HUDEP-2 (cell line): ENCODE data around the gene STRADB.
"Not testable (repeated sequence)": the region's sequence is repeated elsewhere in the genome, so short reads cannot be mapped to it uniquely, and the experiment has no call there.

Experiments used
- DNase-seq, 76 experiments: peaks; one replicate each; lab custom pipeline; 2025; ENCODE audit not compliant: unreplicated experiment in 76 of 76; lab: John Stamatoyannopoulos, UW

STRADB gene

DNA sequence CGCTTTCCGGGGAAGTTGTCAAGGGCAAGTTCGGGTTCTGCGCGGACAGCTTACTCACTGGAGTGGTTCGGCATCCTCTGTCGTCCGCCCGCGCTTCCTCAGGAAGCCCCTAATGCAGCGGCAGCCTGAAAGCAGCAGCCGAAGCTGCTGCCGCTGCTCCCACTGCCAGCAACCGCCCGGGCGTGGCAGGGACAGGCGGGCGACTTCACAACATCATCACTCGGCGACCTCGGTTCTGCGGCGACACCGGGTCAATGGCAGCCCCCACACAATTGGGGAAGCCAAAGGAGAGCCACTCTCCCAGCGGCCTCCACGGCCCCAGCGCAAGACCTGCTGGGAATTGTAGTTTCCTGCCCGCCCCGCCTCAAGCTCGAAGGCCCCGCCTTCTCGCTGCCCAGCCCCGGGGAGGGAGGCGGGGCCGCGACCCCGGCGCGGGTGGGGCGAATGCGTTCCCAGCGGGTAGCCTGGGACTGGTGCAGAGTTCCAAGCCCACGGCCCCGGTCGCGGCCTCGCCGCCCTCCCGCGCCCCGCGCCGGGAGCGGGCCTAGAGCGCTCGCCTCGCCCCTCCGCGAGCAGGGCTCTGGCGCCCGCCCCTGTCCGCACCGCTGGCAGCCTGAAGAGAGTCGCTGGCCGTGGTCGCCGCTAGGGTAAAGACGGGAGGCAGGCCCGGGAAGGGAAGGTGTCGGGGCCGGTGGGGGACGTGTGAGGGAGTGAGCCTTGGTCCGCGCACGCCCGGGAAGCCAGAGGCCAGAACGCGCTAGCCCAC lies at the start of gene STRADB, which contains the start of gene TRAK2:
TSS of gene STRADB (plus strand) at position 449 of the 766 bp plus-strand sequence. CDS start 3,101 bp downstream, outside the sequence.
TSS of gene TRAK2 (minus strand) at position 167 of the 766 bp plus-strand sequence. CDS start 30,951 bp downstream, outside the sequence.
- peak; percentile 19 to 97 (median 92) for DNase-seq

GRCh38 chr2:201401815-201402214 lies 49.7 kb upstream of the STRADB start:
- no peak for DNase-seq

DNA sequence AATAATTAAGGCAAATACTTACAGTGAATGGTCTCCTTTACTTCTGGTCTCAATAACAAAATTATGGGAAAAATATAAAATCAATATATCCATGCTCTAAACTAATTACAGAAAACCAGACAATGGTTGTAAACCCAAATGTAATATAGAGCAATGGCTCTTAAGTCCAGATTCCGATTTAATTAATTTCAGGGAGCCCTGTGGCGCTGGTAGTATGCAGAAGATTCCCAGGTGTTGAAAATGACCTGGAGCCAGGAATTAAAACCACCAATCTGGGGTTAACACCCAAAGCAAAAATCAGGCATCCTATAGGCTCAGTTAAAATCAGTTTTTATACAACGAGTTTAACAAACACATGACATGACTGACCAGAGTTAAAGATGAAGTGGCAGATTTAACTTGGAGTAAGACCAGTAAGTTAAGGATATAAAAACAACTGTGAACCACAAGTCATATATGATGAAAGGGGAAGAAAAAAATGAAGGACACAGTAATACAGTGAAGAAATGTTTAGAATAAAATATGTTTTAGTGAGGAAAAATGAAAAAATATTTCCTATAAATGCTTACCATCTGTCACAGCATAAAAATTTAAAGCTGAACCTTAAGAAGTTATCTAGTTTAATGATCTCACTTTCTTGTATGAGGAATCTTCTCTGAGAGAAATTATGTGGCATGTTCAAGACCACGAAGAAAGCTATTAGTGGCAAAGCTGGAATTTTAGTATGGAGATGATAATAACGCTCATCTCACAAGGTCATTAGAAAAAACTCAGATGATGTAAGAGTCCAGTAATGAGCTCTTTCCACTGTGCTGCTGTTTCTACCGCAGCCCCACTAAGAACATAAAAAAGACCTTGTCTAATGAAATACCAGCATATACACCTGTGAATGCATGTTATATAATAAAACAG lies 48.6 kb upstream of the STRADB start:
- DNase-seq: no peak

DNA sequence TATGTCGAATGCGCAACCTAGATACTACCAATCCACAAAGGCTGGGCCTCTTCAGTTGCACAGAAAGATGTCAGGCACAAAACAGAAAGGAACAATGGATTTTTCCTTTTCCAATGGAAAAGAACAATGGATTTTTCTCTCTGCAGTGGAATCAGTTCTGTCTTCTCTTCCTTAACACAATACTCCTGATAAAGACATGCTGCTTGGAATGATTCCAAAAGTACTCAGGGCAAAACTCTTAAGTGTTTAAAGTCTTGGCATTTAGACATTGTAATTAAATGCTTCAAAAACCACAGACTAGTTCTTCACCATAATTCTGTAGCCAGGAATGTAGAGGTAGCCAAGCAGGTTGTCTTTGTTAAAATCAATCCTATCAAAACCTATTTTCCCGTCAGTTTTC lies 47.7 kb upstream of the STRADB start:
- DNase-seq: peak in 3 of 76 experiments; percentile 1 to 16 (median 7)

DNA sequence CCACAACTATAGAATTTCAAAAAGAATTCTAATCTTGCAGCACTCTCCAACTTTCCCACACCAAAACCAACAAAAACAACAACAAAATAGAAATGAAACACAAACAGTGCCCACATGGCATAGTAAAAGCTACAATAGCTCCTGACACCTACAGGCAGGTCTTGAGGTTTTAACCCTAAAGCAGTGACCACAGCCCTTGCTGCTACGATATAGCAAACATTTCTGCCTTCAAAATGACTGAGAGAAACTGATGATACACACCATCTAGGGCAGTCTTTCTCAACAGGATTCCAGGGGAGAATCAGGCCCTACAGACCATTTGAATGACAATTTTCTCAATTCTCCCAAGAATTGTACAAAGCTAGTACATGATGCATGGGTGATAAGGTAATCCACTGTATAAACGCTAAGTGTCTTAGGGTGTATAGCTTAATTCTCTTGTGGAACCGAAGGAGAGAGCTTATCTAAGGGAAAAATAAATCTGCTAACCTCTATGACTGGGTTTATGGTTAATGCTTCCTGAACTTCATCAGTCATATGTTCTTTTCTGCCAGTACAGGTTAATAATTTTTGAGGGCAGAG lies 46.8 kb upstream of the STRADB start:
- peak in 3 of 76 experiments; percentile 7 to 11 (median 10) for DNase-seq

GRCh38 chr2:201406077-201406662 lies 45.4 kb upstream of the STRADB start:
- peak in 17 of 76 experiments; percentile 1 to 77 (median 38) for DNase-seq

GRCh38 chr2:201407265-201407664 lies 44.3 kb upstream of the STRADB start:
- peak in 2 of 76 experiments; percentile 9 to 11 for DNase-seq

DNA sequence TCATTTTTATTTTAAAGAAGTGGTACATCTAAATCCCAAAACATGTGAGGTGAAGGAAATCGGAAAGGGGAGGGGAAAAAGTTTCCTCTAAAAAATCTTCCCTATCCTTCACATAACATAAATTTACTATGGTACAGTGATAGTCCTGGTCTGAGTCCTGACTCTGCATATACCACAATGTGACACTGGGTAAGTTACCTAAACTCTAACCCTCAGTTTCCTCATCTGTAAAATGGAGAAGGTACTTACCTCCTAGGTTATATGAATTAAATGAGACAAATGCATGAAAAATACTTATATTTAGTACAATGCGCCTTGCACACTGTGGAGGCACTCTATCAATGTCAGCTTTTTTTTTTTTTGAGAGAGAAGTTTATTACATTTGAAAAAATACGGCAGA lies 42.6 kb upstream of the STRADB start:
- DNase-seq: no peak

DNA sequence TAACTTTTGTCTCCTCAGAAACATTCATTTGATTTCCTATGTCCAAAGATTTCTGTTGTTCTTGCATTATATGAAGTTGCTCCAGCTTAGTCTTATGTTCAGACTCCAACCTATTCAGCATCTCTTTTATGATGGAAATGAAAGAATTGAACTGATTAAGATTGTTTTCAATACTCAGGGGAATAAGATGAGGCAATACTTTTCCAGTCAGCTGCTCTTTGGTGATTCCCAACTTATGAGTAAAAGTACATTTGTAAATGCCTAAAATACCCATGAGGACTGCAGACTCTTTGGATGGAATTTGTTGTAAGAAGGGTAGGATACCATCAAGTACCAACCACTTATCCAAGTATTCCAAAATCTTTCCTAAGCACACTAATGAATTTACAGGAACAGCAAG lies 40.1 kb upstream of the STRADB start:
- DNase-seq: no peak

DNA sequence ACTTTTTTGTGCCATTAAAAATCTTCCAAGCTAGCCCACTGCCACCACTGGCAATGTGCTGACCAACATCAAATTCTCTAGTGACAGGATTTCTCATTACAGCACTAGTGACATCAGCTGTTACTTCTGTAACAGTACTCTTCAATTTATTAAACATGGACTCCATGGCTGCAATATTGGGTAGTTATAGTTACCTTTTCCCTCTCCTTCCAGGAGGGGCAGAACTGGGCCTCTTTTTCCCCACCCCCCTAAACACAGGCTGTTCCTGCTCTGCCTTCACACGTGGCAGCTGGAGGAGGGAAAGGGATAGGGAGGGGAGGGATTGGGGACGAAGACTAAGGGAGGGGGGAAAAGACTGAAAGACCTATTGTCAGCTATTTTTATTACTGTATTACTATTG lies 38.4 kb upstream of the STRADB start:
- DNase-seq: no peak

DNA sequence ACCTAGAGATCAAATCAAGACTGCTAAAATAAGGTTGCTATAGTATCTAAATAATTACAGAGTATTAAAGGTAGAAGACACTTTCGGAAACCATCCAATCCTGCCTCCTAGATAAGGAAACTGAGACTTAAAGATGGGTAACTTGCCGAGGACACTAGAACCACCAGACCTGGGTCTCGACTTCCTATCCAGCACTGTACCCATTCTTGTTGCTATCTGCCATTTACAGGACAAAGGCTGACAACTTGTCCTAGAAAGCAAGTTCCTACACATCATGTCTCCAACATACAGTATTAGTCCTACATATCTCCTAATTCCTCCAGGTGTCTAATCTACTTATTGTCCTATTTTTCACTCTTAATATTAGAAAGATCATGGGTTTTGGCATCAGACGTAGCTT lies 38.0 kb upstream of the STRADB start:
- no peak for DNase-seq

GRCh38 chr2:201414099-201415023 lies 37.2 kb upstream of the STRADB start:
- DNase-seq: no peak

GRCh38 chr2:201415149-201415548 lies 36.4 kb upstream of the STRADB start:
- DNase-seq: no peak

- DNase-seq: peak in 1 of 76 experiments; percentile 14
Measured at GRCh38 chr2:201419057-201419635, 32.4 kb upstream of the STRADB start.

DNA sequence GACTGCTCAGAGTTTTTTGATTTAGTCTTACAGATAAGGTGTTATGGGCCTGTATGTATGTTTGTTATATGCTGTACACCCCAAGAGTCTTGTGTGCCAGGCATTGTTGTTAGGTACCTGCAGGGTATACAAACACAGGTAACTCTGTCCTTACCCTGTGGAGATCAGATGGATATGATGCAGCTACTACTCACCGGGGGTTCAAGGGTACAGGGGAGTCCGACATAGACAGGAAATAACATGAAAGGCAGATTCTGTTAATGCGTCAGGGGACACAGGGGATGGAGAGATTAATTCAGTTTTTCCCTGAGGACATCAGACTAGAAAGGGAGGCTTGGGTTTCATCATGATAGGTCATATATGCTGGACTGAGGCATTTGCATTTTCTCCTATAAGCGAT lies 31.6 kb upstream of the STRADB start:
- no peak for DNase-seq

- DNase-seq: no peak
Measured at GRCh38 chr2:201420442-201421113, 31.0 kb upstream of the STRADB start.

GRCh38 chr2:201425952-201426351 lies 25.6 kb upstream of the STRADB start:
- no peak for DNase-seq

- DNase-seq: not testable (repeated sequence)
Measured at GRCh38 chr2:201428366-201428765, 23.2 kb upstream of the STRADB start.

- DNase-seq: not testable (repeated sequence)
Measured at GRCh38 chr2:201429835-201430234, 21.7 kb upstream of the STRADB start.
